Superior temporal gyrus (tissue), 1 donor: ENCODE results near the gene SLC6A19.

Experiments used
- DNase-seq: peaks from one replicate; pipeline ENCODE4 v3.0.0-alpha.2; 2016; ENCODE audit errors: extremely low spot score

The SLC6A19 gene

DNA sequence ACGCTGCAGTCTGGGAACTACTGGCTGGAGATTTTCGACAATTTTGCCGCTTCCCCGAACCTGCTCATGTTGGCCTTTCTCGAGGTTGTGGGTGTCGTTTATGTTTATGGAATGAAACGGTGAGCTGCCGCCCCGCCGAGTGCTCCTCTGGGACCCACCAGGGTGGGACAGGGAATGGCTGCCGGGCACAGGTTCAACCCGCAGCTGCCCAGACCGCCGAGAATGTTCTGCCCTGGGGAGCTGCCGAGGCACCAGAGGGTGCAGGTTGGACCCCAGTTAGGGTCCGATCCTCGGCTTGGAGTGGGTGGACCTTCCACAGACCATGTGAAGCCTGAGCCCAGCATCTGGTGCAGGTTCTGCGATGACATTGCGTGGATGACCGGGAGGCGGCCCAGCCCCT, 42.9 kb downstream of the SLC6A19 start:
- DNase-seq = no peak

DNA sequence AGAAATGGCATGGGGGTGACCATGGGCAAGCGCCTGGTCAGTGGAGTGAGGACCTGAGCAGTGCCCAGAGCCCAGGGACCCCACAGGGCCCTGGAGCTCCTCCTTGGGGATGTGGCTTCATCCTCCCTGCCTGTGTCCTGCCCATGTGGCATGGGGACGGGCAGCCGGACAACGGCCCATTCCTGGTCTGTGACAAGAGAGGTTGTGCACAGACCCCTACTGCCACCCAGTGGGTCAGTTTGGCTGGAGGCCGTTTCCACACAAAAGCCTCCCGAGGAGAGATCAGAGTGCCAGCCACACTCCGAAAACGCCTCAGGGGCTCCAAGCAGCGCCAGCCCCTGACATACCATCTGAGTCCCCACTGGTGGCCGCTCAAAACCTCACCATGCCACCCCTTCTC, 43.6 kb downstream of the SLC6A19 start:
- DNase-seq = no peak

- DNase-seq = no peak
Observed at GRCh38 chr5:1245905-1246576, 44.6 kb downstream of the SLC6A19 start.

DNA sequence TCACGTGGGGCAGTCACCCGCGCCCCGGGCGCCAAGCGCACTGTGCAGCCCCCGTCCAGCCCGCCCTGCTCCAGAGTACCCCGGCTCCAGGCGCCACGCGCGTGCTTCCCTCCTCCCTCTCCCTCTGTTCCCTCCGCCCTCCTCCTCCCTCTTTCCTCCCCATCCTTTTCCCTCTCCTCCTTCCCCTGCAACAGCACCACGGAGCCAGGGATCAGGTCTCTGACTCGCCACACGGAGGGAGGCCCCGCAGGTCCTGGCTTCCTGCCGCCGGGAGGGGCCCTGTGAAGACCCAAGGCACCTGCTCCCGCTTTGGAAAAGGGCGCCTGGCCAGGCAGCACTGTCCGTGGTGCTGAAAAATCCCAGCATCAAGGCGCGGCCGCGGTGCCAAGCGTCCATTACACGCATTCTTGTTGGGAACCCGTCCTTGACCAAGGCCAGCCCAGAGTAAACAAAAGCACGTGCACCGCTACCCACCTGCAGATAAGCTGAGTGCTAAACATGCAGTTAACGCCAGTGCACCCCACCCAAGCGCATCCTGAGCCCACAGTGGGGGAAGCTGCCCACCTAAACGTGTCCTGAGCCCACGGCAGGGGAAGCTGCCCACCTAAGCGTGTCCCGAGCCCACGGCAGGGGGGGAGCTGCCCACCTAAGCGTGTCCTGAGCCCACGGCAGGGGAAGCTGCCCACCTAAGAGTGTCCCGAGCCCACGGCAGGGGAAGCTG, 45.5 kb downstream of the SLC6A19 start:
- no peak for DNase-seq

GRCh38 chr5:1247811-1248210, 46.4 kb downstream of the SLC6A19 start:
- DNase-seq = peak; percentile 29

DNA sequence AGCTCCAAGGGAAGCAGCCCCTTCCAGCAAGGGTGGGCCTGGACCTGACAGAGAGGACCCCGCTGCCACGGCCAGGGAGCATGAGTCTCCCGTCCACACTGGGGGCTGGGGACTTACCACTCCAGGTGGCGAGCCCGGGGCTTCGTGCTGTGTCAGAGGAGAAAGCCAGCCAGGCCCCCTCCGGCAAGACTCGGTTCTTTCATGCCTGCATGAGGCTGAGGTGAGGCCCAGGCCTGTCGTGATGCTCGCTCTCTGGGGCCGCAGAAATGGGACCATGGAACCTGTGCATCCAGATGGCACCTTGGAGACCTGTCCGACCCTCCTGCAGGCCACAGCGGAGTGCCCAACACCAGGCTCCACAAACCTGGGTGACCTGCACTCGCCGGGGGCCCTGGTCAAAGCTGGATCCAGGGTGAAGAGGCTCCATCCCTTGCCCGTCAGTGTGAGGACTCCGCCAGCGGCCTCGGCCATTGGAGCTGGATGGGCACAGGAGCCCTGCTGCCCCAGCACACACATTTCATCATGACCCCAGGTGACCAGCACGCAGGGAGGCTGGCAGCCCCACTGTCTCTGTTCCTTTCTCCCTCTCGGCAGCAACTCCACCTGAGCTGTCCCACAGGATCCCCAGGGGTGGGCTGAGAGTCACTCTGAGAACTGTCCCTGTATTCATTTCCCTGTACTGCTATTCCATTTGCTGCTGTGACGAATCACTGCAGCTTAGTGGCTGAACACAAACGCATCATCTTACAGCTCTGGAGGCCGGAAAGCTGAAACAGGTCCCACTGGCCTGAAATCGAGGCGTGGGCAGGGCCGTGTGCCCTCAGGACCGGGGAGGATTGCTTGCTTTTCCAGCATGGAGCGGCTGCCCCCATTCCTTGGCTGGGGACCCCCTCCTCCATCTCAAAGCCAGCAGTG, 48.2 kb downstream of the SLC6A19 start:
- DNase-seq = no peak

DNA sequence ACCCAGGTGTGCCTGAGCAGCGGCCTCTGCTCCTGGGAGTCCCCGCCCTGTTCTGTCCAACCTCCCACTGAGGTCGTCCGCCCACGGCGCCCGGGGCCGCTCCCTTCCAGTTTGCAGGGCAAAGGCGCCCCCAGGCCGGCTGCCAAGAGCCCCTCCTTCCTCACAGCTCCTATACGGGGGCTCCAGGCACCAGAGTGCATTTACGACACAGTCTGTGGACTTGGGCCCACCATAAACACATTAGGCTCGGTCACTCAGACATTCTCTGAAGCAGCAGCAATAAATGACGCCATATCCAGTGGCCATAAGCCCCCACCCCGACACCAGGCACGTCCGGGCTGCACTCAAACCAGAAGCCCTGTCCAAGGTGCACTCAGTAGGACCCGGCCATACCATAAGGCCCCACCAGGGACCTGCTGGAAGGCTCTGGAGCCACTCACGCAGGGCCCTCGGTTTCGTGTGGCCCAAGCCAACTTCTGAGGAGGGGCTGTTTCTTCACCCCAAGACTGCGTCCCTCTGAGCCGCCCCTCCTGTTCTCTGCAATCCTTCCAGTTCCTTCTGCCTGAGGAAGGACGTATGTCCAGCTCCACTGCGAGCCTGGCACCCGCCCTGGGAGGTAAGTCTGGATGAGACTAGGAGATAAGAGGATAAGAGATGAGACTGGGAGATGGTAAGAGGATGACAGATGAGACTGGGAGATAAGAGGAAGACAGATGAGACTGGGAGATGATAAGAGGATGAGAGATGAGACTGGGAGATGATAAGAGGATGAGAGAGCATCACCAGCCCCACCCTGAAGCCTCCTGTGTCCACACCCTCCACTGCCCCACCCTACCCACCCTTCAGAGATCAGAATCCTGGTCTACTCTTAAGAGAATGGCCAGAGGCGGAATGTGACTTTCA, 50.5 kb downstream of the SLC6A19 start:
- no peak for DNase-seq

- no peak for DNase-seq
Observed at GRCh38 chr5:1252681-1253080, 51.3 kb downstream of the SLC6A19 start.

DNA sequence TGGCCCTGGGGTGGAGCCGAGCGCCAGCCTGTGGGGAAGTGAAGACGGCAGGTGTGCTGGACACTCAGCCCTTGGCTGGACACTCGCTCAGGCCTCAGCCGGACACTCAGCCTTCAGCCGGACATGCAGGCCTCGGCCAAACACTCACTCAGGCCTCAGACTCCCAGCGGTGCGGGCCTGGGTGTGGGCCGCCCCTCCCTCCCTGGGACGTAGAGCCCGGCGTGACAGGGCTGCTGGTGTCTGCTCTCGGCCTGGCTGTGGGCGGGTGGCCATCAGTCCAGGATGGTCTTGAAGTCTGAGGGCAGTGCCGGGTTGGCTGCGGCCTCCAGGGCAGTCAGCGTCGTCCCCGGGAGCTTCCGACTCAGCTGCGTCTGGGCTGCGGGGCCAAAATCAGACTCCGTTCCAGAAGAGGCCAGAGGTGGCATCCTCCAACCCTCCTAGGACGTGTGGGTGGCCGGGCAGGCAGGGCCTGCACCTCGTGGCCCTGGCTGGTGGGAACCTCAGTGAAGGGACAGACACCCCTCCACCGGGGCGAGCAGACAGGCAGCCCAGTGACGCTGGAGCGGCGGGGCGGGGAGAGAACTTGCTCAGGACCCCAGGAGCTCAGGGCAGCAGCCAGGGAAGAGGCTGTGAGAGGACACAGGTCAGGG, 52.2 kb downstream of the SLC6A19 start:
- no peak for DNase-seq

DNA sequence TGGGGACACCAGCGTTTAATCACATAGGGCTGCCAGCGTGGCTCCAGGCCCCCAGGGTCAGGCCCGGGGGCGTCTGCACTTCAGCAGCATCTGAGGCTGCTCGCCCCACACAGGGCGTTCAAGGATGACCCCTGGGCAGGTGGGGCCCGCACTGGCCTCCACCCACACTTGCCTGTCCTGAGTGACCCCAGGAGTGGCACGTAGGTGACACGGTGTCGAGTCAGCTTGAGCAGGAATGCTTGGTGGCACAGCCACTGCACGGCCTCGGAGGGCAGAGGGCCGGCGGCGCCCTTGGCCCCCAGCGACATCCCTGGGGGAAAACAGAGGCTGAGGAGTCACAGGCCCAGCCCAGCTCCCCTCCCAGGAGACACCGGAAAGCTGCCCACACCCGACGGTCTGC, 52.8 kb downstream of the SLC6A19 start:
- no peak for DNase-seq

DNA sequence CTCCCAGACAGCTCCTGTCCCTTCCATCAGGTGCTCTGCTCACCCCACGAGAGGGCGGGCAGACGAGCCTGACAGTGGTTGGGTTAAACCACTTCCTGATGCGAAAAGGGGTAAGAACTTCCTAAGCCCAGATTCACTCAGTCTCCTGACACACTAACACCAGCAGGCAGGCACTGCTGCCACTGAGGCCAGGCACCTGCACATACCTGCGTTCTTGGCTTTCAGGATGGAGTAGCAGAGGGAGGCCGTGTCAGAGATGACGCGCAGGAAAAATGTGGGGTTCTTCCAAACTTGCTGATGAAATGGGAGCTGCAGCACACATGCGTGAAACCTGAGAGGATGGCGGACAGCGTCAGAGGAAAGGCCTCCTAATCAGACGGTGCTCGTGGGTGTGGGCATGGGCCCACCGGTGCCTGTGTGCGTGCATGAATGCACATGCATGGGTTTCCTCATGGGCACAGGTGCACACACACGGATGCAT, 53.7 kb downstream of the SLC6A19 start:
- DNase-seq = no peak

GRCh38 chr5:1256776-1257175, 55.4 kb downstream of the SLC6A19 start:
- no peak for DNase-seq

DNA sequence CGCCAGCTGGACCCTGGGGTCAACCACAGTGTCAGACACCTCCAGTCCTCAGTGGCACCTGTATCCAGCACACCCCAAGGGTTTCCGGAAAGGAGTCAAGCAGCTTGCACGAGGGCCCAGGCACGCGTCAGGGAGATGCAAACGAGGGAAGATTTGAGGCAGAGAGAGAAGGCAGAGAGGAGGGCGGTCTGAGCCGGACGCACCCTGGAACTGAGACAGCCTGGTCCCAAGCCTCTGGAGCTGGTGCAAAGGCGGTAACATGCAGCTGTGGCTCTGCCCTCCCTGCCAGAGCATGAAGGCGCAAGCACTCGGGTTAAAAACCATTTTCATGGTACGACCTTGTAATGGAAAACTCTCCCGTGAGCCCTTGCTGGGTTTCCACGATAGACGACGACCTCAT, 56.0 kb downstream of the SLC6A19 start:
- no peak for DNase-seq

DNA sequence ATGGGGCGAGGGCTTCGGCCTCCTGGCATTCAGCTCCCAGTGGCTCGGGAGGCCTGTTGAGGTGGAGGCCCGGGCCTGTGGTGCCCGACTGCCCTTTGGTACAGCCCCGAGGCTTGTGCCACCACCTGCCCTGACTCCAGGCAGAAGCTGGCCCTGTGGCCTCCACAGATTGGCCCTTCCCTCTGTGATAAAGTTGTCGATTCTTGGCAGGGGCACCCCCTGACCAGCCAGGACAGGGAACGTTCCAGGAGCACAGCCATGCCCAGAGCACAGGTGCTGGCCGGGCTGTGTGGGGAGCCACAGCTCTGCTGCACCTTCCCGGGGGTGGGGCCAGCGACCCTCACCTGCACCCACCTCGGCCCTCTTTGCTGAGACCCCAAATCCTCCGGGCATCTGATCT, 56.4 kb downstream of the SLC6A19 start:
- no peak for DNase-seq

GRCh38 chr5:1259806-1260480, 58.5 kb downstream of the SLC6A19 start:
- no peak for DNase-seq

DNA sequence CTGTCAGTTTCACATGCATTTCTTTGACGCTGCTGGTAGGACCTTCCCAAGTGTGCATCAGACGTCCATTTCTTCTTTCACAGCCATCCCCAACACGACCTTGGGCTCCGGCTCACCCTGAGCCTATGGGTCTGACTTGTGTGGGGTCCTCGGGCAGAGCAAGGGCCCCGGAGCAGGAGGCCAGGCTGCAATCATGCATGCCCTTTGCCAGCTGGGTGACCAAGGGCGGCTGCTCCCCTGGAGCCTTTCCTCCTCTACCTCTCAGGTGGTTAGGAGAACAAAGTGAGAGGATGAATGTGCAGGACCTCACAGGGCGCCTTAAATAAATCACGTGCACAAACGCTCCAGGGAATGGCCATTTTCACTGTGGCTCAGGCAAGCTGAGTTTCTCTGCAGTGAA, 60.2 kb downstream of the SLC6A19 start:
- DNase-seq = no peak

DNA sequence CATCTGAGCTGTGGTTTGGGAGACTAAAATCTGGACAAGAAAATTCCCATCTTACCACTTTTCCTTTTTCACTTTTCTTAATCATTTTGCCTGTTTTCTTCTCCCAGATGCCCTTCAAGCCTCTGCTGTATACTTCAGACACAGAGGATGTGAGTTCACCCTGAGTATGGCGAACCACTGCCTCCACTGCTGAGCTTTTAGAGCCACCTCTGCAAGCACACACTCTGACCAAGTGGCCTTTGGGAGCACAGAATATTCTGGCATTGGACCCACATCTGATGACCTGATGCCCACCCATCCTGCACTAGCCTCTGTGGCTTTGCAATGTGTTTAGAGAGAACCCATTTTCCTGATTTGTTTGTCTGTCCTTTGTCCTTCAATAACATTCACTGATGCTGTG, 61.0 kb downstream of the SLC6A19 start:
- DNase-seq = no peak

DNA sequence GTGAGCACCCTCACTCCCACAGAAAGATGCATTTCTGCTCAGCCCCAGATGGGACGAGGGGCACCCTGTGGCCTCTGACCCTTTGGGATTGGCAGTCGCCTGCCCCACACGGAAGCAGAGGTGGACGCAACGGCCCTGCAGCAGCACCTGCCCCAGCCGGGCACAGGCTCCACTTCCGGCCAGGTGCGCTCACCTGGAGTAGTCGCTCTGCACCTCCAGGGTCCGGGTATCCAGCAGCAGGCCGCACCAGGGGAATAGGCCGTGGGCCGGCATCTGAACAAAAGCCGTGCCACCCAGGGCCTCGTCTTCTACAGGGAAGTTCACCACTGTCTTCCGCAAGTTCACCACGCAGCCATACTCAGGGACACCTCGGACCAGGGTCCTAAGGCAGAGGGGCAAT, 62.8 kb downstream of the SLC6A19 start:
- no peak for DNase-seq

DNA sequence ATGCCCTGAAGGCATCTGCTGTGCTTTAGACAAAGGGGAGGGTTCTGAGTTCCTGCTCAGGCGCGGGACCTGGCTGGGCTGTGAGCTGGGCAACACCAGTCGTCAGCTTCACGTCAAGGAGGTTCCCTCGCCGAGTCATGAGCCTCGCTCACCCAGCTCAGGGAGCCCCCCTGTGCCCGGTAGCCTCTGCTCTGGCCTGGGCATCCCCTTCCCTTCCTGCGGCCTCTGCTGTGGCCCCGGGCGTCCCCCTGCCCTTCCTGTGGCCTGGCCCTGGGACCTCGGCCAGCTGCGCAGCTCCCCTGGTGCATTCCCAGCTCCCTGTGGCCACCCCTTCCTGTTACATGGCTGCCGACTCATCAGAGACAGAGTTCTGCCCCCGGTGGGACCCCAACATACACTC, 63.6 kb downstream of the SLC6A19 start:
- DNase-seq = no peak
